Measurements from ENCODE around the gene KDM5B. TPM values are rescaled to one million over a fixed set of nuclear protein-coding genes. Genes with fewer than 3 reads are reported as not detected.

KDM5B gene
- total RNA-seq, 3 donors from 2014 or later: 64.7 to 92.7 (median 68.1) TPM

GRCh38 chr1:202825748-202826147, 17.5 kb upstream of the KDM5B start:
- Histone ChIP-seq H3K9me3 (no peaks in the 10 kb centered on the region), H3K4me3 (no peak overlapping the region), H3K4me1 (ENCODE audit: low read depth) (no peaks in the 10 kb centered on the region), H3K36me3 (ENCODE audit: low read depth) (no peaks in the 10 kb centered on the region)
- intact Hi-C loops (cut with DNase I, micrococcal nuclease): no loop called here
- TF ChIP-seq CTCF (IDR thresholded peaks at IDR 0.05): no peak
- ATAC-seq (no peak), DNase-seq (no peak)

- no peaks in the 10 kb centered on the region for H3K36me3 ChIP-seq (ENCODE audit: low read depth)
- no peak overlapping the region for H3K4me3 ChIP-seq
- intact Hi-C loops (cut with DNase I, micrococcal nuclease): no loop called here
- no peak for ATAC-seq
- no peak for DNase-seq
- H3K9me3 ChIP-seq: no peaks in the 10 kb centered on the region
- H3K4me1 ChIP-seq (ENCODE audit: low read depth): no peaks in the 10 kb centered on the region
- TF ChIP-seq CTCF (IDR thresholded peaks at IDR 0.05): no peak
Measured at GRCh38 chr1:202821467-202821866, 13.2 kb upstream of the KDM5B start.

DNA sequence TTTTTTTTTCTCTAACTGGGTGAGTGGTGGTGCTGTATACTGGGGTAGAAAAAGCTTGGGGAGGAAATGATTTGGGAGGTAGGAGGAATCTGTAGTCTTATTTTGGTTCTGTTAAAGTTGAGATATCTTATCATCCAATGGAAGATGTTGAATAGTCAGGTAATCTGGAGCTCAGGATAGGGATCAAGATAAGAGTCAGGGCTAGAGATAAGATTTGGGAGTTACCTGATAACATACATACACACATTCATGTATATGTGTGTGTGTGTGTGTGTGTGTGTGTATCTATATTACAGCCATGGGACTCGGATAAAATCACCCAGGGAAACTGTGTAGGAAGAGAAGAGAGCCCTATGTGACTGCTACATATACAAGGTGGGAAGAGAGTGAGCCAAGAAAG, 10.6 kb upstream of the KDM5B start:
- TF ChIP-seq CTCF (IDR thresholded peaks at IDR 0.05): no peak
- Histone ChIP-seq H3K36me3 (ENCODE audit: low read depth) (no peaks in the 10 kb centered on the region), H3K4me3 (no peak overlapping the region), H3K9me3 (no peaks in the 10 kb centered on the region), H3K4me1 (ENCODE audit: low read depth) (no peaks in the 10 kb centered on the region)
- ATAC-seq (peak; percentile 26), DNase-seq (no peak)
- intact Hi-C loops (cut with DNase I, micrococcal nuclease): no loop called here

GRCh38 chr1:202815120-202815519, 6.9 kb upstream of the KDM5B start:
- Histone ChIP-seq H3K4me1 (ENCODE audit: low read depth) (peaks cover 8% of the 10 kb centered on the region), H3K36me3 (ENCODE audit: low read depth) (no peaks in the 10 kb centered on the region), H3K9me3 (no peaks in the 10 kb centered on the region), H3K4me3 (no peak overlapping the region)
- intact Hi-C loops (cut with DNase I, micrococcal nuclease): no loop called here
- ATAC-seq (no peak), DNase-seq (no peak)
- no peak for TF ChIP-seq CTCF (IDR thresholded peaks at IDR 0.05)

GRCh38 chr1:202812176-202813026, 4.2 kb upstream of the KDM5B start:
- H3K36me3 ChIP-seq (ENCODE audit: low read depth): no peaks in the 10 kb centered on the region
- intact Hi-C loops (cut with DNase I, micrococcal nuclease): no loop called here
- H3K4me3 ChIP-seq: no peak overlapping the region
- DNase-seq: peak in 2 of 3 donors; percentile 54 to 64
- ATAC-seq: no peak
- peaks cover 13% of the 10 kb centered on the region for H3K4me1 ChIP-seq (ENCODE audit: low read depth)
- H3K9me3 ChIP-seq: no peaks in the 10 kb centered on the region
- no peak for TF ChIP-seq CTCF (IDR thresholded peaks at IDR 0.05)
